Effector memory CD8-positive, alpha-beta T cell (primary cell): ENCODE measurements around the gene SFMBT2.
"Not testable (repeated sequence)": the region's sequence is repeated elsewhere in the genome, so short reads cannot be mapped to it uniquely, and the experiment has no call there.

Source experiments
- ATAC-seq: fragments of 150-1000 bp; cut with Tn5 transposase; replicated peaks from 2 replicates; pipeline ENCODE4 v1.10.0; 2021; ENCODE audit warnings: mild to moderate bottlenecking, moderate library complexity
- DNase-seq, 3 experiments: peaks; one replicate each; pipeline ENCODE4 v3.0.0; 2021
- H3K27ac Mint-ChIP-seq, 2 donors: one replicate each; pipeline ENCODE4 v1.8.0; 2022; ENCODE audit warnings: mild to moderate bottlenecking in 2 of 2, mixed read lengths in 2 of 2, moderate library complexity in 2 of 2
- H3K27me3 Mint-ChIP-seq, 2 donors: one replicate each; pipeline ENCODE4 v1.8.0; 2022; ENCODE audit warnings: mixed read lengths in 2 of 2
- H3K36me3 Mint-ChIP-seq: one replicate; pipeline ENCODE4 v1.8.0; 2022; ENCODE audit warnings: mild to moderate bottlenecking, moderate library complexity, mixed read lengths; ENCODE audit not compliant: insufficient read depth
- H3K4me1 Mint-ChIP-seq, 2 donors: one replicate each; pipeline ENCODE4 v1.8.0; 2022; ENCODE audit warnings: low read depth in 2 of 2, mixed read lengths in 2 of 2
- H3K4me3 Mint-ChIP-seq, 2 donors: one replicate each; pipeline ENCODE4 v1.8.0; 2022; ENCODE audit warnings: mild to moderate bottlenecking in 2 of 2, mixed read lengths in 2 of 2, moderate library complexity in 2 of 2
- H3K9me3 Mint-ChIP-seq, 2 donors: one replicate each; pipeline ENCODE4 v1.8.0; 2022; ENCODE audit warnings: mixed read lengths in 2 of 2

SFMBT2 gene

GRCh38 chr10:7300384-7300971 is 110.4 kb downstream of the SFMBT2 start:
- Mint-ChIP-seq H3K4me1 (peaks cover 47 to 81% of the 10 kb centered on the region in 2 donors), H3K9me3 (peaks cover 0 to 2% of the 10 kb centered on the region in 2 donors), H3K4me3 (no peak overlapping the region), H3K27ac (peak overlapping the region in 1 of 2 donors; percentile 60), H3K36me3 (no peaks in the 10 kb centered on the region), H3K27me3 (no peaks in the 10 kb centered on the region)
- peak; percentile 39 for ATAC-seq
- DNase-seq = no peak

GRCh38 chr10:7299601-7300325 is 111.1 kb downstream of the SFMBT2 start:
- not testable (repeated sequence) for H3K27me3 Mint-ChIP-seq, H3K9me3 Mint-ChIP-seq, H3K36me3 Mint-ChIP-seq, DNase-seq, H3K4me3 Mint-ChIP-seq, ATAC-seq
- H3K27ac Mint-ChIP-seq = peak overlapping the region in 1 of 2 donors; percentile 52
- H3K4me1 Mint-ChIP-seq = peaks cover 48 to 82% of the 10 kb centered on the region in 2 donors

- Mint-ChIP-seq H3K9me3 (peaks cover 0 to 2% of the 10 kb centered on the region in 2 donors), H3K27ac (peak overlapping the region in 1 of 2 donors; percentile 46), H3K36me3 (no peaks in the 10 kb centered on the region), H3K4me1 (peaks cover 52 to 86% of the 10 kb centered on the region in 2 donors), H3K4me3 (no peak overlapping the region), H3K27me3 (no peaks in the 10 kb centered on the region)
- no peak for ATAC-seq
- no peak for DNase-seq
Measured at GRCh38 chr10:7298495-7298894, 112.3 kb downstream of the SFMBT2 start.

- H3K27me3 Mint-ChIP-seq = no peaks in the 10 kb centered on the region
- H3K27ac Mint-ChIP-seq = peak overlapping the region; percentile 51 to 89
- DNase-seq (no peak), ATAC-seq (peak; percentile 27)
- peaks cover 0 to 2% of the 10 kb centered on the region in 2 donors for H3K9me3 Mint-ChIP-seq
- H3K36me3 Mint-ChIP-seq = no peaks in the 10 kb centered on the region
- H3K4me3 Mint-ChIP-seq = peak overlapping the region in 1 of 2 donors; percentile 50
- H3K4me1 Mint-ChIP-seq = peaks cover 51 to 84% of the 10 kb centered on the region in 2 donors
Measured at GRCh38 chr10:7297094-7297493, 113.7 kb downstream of the SFMBT2 start.

GRCh38 chr10:7296648-7297047 is 114.2 kb downstream of the SFMBT2 start:
- Mint-ChIP-seq H3K4me1 (peaks cover 47 to 84% of the 10 kb centered on the region in 2 donors), H3K4me3 (peak overlapping the region in 1 of 2 donors; percentile 50)

GRCh38 chr10:7296076-7296475 is 114.8 kb downstream of the SFMBT2 start:
- Mint-ChIP-seq H3K27ac (peak overlapping the region in 1 of 2 donors; percentile 89), H3K4me3 (no peak overlapping the region), H3K27me3 (no peaks in the 10 kb centered on the region), H3K4me1 (peaks cover 46 to 84% of the 10 kb centered on the region in 2 donors), H3K9me3 (peaks cover 0 to 2% of the 10 kb centered on the region in 2 donors), H3K36me3 (no peaks in the 10 kb centered on the region)
- ATAC-seq (no peak), DNase-seq (no peak)

More at GRCh38 chr10:7296648-7297047, 114.2 kb downstream of the SFMBT2 start:
- Mint-ChIP-seq H3K36me3 (no peaks in the 10 kb centered on the region), H3K27ac (peak overlapping the region; percentile 51 to 89), H3K27me3 (no peaks in the 10 kb centered on the region), H3K9me3 (peaks cover 0 to 2% of the 10 kb centered on the region in 2 donors)
- no peak for DNase-seq
- no peak for ATAC-seq

- Mint-ChIP-seq H3K4me3 (no peak overlapping the region), H3K27ac (peak overlapping the region in 1 of 2 donors; percentile 60), H3K4me1 (peaks cover 45 to 73% of the 10 kb centered on the region in 2 donors), H3K36me3 (peaks cover 3% of the 10 kb centered on the region), H3K27me3 (no peaks in the 10 kb centered on the region), H3K9me3 (no peaks in the 10 kb centered on the region)
- no peak for ATAC-seq
- no peak for DNase-seq
Measured at GRCh38 chr10:7293378-7293920, 117.4 kb downstream of the SFMBT2 start.

GRCh38 chr10:7291487-7292270 is 119.2 kb downstream of the SFMBT2 start:
- Mint-ChIP-seq H3K27me3 (no peaks in the 10 kb centered on the region), H3K36me3 (peaks cover 8% of the 10 kb centered on the region), H3K9me3 (no peaks in the 10 kb centered on the region), H3K4me1 (peaks cover 35 to 64% of the 10 kb centered on the region in 2 donors), H3K27ac (peak overlapping the region; percentile 77 to 90), H3K4me3 (no peak overlapping the region)
- ATAC-seq = no peak
- DNase-seq = no peak

GRCh38 chr10:7288060-7288690 is 122.7 kb downstream of the SFMBT2 start:
- no peaks in the 10 kb centered on the region for H3K27me3 Mint-ChIP-seq
- peaks cover 8% of the 10 kb centered on the region for H3K36me3 Mint-ChIP-seq
- no peaks in the 10 kb centered on the region for H3K9me3 Mint-ChIP-seq
- H3K4me1 Mint-ChIP-seq = peaks cover 29 to 42% of the 10 kb centered on the region in 2 donors
- H3K4me3 Mint-ChIP-seq = no peak overlapping the region
- no peak for ATAC-seq
- no peak for DNase-seq
- no peak overlapping the region for H3K27ac Mint-ChIP-seq

GRCh38 chr10:7287377-7287776 is 123.5 kb downstream of the SFMBT2 start:
- Mint-ChIP-seq H3K27me3 (no peaks in the 10 kb centered on the region), H3K27ac (no peak overlapping the region), H3K9me3 (no peaks in the 10 kb centered on the region), H3K4me3 (no peak overlapping the region), H3K4me1 (peaks cover 28 to 38% of the 10 kb centered on the region in 2 donors), H3K36me3 (peaks cover 8% of the 10 kb centered on the region)
- DNase-seq = no peak
- ATAC-seq = no peak

GRCh38 chr10:7285522-7286322 is 125.1 kb downstream of the SFMBT2 start:
- Mint-ChIP-seq H3K9me3 (no peaks in the 10 kb centered on the region), H3K4me1 (peaks cover 22 to 29% of the 10 kb centered on the region in 2 donors), H3K36me3 (peaks cover 8% of the 10 kb centered on the region), H3K27ac (peak overlapping the region; percentile 24 to 35), H3K27me3 (no peaks in the 10 kb centered on the region), H3K4me3 (no peak overlapping the region)
- ATAC-seq (no peak), DNase-seq (no peak)

- Mint-ChIP-seq H3K36me3 (peaks cover 3% of the 10 kb centered on the region), H3K27ac (peak overlapping the region in 1 of 2 donors; percentile 12)
- DNase-seq = no peak
Measured at GRCh38 chr10:7283246-7283645, 127.6 kb downstream of the SFMBT2 start.

More at GRCh38 chr10:7283246-7283645, 127.6 kb downstream of the SFMBT2 start:
- Mint-ChIP-seq H3K4me1 (peaks cover 24 to 36% of the 10 kb centered on the region in 2 donors), H3K27me3 (no peaks in the 10 kb centered on the region), H3K4me3 (no peak overlapping the region), H3K9me3 (no peaks in the 10 kb centered on the region)
- no peak for ATAC-seq
